ENCODE results near the gene ODF4.

The ODF4 gene, protein sequence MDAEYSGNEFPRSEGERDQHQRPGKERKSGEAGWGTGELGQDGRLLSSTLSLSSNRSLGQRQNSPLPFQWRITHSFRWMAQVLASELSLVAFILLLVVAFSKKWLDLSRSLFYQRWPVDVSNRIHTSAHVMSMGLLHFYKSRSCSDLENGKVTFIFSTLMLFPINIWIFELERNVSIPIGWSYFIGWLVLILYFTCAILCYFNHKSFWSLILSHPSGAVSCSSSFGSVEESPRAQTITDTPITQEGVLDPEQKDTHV

DNA sequence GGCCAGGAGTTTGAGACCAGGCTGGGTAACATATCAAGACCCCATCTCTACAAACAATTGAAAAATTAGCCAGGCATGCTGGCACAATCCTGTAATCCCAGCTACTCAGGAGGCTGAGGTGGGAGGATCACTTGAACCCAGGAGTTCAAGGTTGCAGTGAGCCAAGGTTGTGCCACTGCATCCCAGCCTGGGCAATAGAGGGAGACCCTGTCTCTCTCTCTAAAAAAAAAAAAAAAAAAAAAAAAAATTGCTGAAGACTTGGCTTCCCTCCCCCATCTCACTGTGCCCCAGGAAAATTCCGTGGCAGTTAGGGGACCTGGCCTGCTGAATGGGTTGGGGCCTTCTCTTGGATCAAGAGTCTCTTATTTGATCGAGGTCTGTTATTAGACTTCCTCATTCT, at the start of gene ODF4:
ODF4 (plus strand) TSS at position 301 of the 400 bp plus-strand sequence. CDS start 212 bp downstream, outside the sequence.
- no peak for DNase-seq

DNA sequence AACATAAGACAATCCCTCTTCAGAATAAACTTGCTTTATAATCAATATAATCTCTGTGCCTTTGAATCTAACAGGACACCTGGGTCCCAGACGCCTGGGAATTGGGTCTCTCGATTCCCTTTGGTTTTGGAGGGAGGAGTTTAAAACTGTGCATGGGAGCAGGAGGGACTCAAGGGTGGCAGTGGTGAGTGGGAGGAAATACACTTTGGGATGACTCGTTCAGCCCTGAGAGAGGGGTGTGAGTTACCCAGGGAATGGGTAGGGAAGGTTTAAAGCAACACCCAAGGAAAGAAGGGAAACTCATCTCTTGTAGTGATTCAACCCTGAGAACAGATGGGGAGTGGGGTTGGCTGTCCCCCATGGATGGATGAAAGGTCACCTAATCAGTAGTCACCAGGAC, 49.6 kb upstream of the ODF4 start:
- no peak for DNase-seq

DNA sequence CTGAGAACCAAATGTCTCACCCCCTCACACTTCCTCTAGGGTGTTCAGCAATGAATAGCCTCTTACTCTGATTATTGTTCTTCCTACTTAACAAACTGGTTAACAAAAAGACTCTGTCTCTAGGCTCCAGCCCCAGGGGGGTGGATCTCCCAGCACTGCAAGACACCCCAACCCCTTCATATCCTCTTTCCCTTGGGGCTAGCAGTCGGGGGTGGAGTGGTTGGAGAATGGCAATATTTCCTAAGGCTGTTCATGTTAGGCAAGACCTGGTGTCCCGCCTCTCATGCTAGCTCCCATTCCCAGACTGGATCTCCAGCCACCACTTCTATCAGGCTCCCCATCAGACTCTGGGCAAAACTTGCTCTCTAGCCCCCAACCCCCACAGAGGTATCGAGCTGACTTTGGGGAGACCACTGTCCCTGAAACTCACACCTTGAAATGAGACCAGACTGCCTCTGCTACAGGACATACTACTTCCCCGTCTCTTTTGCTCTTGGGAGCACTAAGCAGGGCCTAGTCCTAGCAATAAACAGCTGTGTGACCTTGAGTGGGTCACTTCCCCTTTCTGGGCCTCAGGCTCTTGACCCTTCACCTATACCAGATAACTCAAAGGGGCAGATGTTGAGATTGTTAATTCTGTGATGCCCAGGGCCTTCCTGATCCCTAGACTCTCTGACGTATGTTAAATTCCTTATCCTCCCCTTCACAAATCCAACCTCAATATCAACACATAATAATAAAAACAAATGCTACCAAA, 46.8 kb upstream of the ODF4 start:
- DNase-seq = no peak

DNA sequence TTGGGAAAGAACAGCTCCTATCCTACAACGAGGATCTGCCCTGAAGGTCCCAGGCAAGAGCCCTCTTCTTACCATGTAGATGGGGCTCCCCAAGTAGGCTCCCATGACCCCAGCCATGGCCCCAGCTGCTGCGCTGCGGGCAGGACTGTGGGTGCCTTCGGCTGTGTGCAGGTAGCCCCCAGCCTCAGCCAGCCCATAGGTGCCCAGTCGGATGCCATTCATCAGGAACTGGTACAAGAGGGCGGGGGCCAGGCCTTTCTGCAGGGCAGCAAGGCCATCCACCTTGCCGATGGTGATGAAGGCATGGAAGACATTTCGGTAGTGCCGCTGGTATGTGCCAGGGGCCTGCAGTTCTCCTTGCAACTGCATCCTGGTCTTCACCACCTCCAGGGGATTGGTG, 45.3 kb upstream of the ODF4 start:
- no peak for DNase-seq

DNA sequence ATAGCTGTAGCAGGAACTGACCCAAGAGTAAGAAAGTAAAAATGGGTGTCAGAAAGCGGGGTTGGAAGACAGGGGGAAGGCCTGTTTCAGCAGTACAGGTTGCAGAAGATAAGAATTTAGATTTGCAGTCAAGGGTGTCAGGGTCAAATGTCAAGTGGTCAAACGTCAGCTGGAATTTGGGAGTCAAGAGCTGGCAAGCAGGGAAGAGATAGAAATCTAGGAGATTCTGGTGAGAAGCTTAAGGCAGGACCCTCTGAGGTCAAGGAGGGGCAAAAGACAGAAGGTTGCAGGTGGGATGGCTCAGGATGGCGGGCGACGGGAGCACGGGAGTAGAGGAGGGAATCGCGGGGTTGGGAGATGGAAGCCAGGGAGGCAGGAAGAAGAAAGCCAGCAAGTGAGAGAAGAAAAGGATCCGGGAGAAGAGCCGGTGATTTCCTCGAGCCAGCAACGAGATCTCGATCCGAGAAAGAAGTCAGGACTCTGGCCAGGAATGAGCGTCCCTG, 44.8 kb upstream of the ODF4 start:
- DNase-seq = no peak

DNA sequence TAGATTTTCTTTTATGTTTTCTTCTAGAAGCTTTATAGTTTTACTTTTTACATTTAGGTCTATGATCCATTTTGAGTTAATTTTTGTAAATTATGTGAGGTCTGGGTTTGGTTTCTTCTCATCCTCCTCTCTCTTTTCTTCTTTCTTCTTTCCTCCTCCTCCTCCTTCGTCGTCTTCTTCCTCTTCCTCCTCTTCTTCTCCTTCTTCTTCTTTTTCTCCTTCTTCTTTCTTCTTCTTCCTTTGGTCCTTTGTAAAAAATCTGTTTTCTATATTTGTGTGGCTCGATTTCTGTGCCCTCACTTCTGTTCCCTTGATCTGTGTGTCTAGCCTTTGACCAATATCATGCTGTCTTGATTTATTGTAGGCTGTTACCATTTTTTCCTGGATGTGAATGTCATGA, 39.4 kb upstream of the ODF4 start:
- no peak for DNase-seq

DNA sequence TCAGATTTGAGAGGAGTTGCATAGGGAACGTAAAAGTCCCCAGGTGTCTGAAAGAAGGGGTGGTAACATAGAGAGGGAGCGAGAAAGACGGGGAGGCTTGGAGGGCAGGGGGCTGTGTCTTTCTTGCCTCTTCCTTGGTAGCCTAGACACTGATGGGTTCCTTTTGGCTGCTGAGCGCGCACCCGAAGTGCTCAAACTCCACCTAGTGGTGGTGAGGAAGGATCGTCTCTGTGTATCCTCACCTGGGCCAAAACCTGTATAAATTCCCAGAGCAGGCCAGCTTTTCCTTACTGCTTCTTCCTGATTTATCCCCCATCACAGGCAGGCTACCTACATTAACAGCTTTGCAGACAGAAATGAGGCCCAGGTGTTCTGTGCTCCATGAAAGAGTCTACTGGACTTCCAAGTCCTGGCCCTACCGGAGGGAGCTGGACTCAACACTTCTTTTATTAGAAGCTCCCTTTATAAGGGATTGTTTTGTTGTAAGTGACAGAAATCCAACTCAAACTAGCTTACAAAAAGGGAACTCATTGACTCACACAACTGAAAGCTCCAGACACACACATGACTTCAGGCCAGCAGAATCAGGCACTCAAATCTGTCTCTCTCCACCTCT, 38.9 kb upstream of the ODF4 start:
- peak; percentile 88 for DNase-seq

DNA sequence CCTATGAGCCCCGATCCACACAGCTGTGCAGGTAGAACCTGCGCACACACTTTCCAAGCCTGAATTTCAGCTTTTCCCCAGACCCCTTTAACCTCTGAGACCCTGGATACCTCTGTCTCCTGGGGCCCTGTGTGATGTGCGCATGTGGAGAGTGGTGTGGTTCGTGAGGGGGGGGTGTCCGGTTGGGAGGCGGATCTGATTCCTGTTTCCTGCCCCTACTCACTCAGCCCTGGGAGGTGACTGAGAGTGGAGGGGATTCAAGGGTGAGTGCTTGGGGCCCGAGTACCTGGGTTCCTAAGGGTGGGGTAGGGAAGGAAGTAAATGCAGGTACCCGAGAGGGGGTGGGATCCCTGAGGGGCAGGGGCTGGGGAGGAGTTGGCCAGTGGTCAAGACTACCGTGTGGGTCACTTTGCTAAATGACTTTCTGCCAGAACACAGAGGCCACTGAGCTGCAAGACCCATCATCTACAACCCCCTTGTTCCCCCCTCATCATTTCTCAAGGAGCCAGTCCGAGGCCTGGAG, 29.0 kb upstream of the ODF4 start:
- no peak for DNase-seq

DNA sequence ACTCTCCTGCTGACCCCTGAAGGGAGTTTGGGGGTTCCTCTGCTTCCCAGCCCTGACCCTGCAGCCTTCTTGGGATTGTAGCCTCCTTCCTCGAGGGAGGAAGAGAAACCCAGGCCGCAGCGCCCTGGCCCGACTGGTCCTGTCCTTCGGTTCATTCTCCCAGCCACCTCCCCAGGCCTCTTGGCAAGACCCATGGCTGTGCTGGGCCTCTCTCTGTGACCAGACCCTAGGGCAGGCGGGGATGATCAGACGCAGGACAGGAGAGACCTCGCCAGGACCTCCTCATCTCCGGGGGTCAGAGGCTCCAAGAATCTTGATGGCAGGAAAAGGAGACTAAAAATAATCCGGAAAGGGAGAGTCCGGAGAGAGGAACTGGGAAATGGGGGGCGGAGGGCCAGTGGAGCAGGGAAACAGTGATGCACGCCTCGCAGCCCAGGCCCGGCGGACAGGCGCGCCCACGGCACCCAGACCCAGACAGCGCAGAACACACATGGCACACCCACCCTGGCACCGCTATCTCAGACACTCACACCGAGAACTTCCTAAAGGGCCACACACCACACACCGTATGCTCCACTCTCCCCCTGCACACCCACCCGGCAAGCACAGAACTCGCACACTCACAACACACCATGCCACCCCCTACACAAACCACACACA, 28.4 kb upstream of the ODF4 start:
- no peak for DNase-seq

DNA sequence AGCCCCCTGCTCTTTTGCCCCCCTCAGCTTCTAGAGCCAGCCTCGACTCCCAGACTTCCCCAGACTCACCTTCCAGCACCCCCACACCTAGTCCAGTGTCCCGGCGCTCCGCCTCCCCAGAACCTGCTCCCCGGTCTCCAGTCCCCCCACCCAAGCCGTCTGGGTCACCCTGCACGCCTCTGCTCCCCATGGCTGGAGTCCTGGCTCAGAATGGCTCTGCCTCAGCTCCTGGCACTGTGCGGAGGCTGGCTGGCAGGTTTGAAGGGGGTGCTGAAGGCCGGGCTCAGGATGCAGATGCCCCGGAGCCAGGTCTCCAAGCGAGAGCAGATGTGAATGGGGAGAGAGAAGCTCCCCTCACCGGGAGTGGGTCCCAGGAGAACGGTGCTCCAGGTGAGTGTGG, 27.4 kb upstream of the ODF4 start:
- no peak for DNase-seq

DNA sequence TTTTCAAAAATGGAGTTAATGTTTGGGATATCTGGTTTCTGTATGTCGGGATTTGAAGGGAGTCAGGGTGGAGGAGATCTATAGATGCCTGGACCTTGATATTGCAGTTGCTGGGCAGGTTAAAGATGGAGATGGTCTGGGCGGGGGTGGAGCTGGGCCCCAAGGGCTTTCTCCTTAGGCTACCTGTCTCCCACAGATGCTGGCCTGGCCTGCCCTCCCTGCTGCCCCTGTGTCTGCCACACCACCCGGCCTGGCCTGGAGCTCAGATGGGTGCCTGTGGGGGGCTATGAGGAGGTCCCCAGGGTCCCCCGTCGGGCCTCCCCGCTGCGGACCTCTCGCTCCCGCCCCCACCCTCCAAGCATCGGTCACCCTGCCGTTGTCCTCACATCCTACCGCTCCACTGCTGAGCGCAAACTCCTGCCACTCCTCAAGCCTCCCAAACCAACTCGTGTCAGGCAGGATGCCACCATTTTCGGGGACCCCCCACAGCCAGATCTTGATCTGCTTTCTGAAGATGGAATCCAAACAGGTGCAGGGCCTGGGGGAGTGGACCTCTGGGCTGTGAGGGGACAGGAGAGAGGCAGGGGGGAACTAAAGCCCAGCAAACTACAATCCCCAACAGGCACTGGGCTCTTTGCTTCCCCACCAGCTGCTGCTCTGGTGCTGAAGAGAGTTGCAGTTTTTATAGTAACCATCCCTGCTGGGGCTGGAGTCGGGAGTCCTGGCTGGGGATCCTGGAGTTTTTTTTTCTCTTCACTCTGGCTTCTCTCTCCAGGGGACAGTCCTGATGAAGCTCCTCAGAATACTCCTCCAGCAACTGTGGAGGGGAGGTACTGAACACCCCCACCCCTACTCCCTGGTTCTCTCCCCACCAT, 26.7 kb upstream of the ODF4 start:
- no peak for DNase-seq

DNA sequence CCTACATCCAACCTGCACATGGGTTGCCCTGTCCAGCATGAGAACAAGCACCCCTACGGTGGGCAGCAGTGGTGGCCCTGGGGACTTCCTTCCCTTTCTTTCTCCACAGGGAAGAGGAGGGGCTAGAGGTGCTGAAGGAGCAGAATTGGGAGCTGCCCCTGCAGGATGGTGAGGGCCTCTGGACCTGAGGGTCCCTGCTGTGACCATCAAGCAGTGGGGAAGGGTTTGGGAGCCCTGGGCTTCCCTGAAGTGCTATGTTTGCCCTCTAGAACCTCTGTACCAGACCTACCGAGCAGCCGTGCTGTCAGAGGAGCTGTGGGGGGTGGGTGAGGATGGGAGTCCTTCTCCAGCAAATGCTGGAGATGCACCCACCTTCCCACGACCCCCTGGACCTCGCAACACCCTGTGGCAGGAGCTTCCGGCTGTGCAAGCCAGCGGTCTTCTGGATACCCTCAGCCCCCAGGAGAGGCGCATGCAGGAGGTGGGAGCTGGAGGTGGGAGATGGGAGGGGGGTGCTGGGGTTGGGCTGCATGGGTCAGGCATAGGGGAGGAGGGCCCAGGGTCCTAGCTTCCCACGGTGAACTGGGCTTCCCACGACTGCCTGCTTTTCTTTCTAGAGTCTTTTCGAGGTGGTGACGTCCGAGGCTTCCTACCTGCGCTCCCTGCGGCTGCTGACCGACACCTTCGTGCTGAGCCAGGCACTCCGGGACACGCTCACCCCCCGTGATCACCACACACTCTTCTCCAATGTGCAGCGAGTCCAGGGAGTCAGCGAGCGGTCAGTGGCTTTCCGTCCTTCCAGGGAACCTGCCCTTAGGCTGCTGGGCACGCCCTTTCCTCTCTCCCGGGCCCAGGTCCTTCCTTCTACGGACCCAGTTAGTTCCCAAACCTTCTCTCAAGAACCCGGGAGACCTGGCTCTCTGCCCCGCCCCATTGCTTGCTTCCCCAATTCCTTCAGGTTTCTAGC, 24.6 kb upstream of the ODF4 start:
- no peak for DNase-seq

DNA sequence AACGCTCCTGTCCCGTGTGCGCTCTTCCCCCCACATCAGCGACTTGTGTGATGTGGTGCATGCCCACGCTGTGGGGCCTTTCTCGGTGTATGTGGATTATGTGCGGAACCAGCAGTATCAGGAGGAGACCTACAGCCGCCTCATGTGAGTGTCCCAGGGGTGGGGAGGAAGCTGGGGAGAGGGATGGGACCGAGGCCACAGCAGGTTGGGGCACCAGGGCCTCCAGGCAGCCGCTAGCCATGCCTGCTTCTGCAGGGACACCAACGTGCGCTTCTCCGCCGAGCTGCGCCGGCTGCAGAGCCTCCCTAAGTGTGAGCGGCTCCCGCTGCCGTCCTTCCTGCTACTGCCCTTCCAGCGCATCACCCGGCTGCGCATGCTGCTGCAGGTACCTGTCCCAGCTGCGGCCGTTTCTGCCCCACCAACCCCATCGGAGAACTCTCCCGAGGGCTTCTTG, 23.8 kb upstream of the ODF4 start:
- DNase-seq = no peak

DNA sequence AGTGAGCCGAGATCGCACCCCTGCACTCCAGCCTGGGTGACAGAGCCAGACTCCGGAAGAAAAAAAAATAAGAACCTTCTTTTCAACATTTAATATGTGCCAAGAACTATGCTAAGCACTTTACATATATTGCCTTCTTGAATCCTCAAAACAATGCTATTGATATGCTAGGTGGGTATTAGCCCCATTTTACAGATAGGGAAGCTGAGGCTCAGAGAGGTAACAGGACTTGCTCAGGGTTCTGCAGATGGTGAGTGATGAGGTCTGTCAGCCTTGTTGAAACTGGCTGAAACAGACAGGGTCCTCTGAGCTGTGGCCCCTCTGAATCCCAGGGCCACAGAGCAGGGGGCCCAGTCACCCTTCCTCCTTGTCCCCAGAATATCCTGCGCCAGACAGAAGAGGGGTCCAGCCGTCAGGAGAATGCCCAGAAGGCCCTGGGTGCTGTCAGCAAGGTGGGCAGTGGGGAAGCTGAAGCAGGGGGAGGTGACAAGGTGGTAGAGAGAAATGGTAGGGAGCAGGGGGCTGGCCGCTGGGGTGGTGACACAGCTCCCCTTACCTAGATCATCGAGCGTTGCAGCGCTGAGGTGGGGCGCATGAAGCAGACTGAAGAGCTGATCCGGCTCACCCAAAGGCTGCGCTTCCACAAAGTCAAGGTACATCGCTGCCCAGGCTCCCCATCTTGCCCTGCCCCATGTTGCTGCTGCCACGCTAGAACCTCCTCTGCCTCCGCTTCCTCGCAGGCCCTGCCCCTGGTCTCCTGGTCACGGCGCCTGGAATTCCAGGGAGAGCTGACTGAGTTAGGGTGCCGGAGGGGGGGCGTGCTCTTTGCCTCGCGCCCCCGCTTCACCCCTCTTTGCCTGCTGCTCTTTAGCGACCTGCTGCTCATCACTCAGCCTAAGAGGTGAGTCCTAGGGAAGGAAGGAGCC, 21.4 kb upstream of the ODF4 start:
- DNase-seq = no peak

DNA sequence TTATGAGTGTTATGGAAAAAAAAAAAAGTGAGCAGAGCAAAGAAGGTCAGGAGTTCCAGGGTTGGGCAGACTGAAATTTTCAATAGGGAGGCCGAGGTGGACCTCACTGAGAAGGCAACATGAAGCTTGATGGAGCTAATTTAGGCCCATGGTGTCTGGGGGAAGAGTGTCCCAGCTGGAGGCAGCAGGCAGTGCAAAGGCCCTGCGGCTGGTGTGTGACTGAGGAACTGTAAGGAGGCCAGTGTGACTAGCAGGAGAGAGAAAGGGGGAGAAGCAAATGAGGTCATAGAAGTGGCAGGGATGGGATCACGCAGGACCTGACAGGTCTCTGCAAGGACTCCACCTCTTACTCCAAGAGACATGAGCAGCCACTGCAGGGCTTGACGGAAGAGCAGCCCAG, 19.4 kb upstream of the ODF4 start:
- no peak for DNase-seq

DNA sequence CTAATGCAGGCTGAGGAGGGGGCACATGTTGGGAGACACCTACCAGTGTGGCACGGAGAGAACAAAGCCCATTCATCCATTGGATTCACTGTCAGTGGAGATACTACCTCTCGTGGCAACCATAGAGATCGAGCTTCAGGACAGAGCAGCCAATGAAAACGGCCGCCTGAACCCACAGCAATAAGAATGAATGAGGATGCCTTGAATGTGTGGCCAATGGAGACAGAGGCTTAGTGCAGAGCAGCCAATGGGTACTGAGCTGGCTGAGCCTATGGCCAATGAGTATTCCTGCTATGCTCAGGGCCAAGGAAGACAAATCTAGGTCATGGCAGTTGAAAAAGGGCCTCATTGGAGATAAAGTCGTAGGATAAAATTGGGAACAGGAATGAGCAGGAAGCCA, 18.6 kb upstream of the ODF4 start:
- DNase-seq = no peak

DNA sequence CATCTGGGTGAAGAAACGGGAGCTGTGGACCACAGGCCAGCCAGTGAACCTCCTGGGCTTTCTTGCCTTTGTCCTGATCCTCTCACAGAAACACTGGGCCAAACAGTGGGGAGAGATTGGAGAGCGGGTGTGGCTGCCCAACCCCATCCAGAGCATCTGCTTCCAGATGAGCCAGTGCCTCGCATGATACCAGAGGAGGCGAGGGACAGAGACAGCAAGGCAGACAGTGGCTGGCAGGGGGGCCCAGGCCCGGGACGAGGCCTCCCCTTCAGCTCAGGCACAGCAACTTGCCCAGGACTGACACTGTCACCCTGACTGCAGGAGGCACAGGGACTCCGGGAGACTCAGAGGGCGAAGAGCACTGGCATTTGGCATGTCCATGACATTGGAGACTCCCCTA, 17.6 kb upstream of the ODF4 start:
- no peak for DNase-seq

DNA sequence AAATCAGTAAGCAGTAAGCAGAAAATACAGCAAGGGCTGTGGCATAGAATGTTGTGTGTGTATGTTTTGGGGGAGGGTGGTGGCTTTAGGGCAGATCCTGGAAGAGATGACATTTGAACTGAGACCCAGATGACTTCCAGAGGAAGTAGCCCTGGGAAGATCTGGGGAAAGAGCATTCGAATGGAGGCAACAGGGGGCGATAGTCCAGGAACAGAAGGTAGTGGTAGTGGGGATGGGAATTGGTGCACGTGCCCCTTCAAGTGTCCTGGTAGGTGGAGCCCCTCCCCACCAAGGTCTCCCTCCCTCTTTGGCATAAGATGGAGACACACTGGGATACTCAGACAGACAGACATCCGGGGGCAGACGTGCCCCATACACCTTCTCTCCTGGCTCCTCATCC, 15.5 kb upstream of the ODF4 start:
- no peak for DNase-seq

DNA sequence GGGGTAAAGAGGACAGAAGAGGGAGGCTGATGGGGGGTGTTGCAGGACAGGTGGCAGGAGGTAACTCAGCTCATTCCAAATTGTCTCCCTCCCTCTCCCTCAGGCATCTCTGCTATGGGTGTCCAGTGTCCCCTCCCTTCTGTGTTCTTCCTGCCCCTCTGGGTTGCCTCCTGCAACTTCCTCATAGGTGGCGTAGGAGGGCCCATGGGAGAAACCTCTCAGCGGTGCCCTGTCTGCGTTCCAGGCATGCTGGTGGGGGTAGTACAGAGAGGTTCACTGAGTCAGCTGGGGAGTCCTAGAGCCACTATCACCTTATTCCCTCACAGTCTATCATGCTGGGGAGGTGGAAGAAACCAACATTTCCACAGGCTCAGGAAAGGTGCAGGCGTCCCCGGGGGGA, 14.7 kb upstream of the ODF4 start:
- no peak for DNase-seq
